ENCODE data around the gene CCDC78.
"Not testable (repeated sequence)": the region's sequence is repeated elsewhere in the genome, so short reads cannot be mapped to it uniquely, and the experiment has no call there.

Gene CCDC78

DNA sequence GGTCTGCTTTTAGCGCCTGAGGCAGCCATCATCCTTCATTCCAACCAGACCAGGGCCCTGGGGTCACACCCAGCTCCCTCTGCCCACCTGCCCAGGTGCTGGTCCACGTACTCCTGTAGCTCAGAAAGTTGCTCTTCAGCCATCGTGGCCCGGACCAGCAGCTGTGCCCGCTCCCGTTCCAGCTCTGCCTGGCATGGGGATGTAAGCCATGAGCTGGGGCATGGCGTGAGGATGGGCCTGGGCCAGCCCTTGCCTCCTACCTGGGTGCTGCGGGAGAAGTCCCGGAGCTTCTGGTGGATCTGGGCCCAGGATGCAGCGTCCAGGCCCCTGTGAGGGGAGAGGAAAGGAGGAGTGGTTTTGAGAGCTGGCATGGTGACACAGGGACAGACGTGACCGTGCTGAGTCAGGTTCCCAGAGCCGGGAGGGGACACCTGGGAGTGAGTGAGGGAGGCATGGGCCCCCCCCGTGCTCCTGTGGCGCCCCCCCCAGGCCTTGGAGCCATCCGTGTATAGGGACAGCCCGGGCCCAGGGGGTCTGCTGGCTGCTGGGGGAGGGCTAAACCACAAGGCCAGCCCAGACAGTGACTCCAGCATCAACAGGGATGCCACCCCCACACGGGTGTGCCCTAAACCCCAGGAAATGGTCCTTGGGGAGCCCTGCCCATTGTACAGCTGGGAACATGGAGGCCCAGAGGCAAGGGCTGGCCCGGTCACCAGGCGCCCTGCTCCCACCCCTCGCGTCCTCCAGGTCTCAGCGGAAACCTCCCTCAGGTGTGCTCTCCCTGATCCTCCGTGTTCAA is 3.2 kb downstream of the CCDC78 start:
- no peak for DNase-seq

GRCh38 chr16:721765-722540 is 4.3 kb downstream of the CCDC78 start:
- DNase-seq, result no peak

DNA sequence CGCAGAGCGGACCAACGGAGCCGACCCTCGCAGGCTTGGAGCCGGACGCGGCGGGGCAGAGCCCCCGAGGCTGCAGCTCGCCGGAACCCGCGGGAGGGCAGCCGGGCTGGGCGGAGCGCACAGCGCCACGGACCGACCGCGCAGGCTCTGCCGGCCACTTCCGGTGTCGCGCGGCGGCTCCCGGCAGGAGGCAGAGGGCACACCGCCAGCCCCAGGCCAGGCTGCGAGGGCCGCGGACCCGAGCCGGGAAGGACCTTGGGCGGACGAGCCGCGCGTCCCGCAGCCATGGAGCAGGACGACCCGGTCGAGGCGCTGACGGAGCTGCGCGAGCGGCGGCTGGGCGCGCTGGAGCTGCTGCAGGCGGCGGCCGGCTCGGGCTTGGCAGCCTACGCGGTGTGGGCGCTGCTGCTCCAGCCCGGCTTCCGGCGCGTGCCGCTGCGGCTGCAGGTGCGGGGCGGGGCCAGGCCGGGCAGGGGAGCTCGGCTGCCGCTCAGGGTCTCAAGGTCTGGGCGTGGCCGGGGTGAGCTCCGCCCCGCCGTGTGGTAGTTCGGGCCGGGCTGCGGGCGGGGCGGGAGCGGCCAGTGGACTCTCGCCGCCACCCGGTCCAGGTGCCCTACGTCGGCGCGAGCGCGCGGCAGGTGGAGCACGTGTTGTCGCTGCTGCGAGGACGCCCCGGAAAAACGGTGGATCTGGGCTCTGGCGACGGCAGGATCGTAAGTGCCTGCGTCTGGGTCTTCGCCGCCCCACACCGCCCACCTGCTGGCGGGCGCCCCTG is 5.1 kb downstream of the CCDC78 start, which contains the start of gene ANTKMT:
Gene ANTKMT (plus strand): TSS at position 157 of the 775 bp plus-strand sequence. CDS start 129 bp downstream, at position 286.
- DNase-seq, result no peak

- no peak for DNase-seq
Observed at GRCh38 chr16:720447-720989, 5.7 kb downstream of the CCDC78 start.

GRCh38 chr16:719815-720446 is 6.3 kb downstream of the CCDC78 start:
- DNase-seq, result no peak

GRCh38 chr16:718922-719321 is 7.3 kb downstream of the CCDC78 start:
- DNase-seq, result no peak

GRCh38 chr16:718389-718788 is 7.9 kb downstream of the CCDC78 start:
- no peak for DNase-seq

GRCh38 chr16:717450-718245 is 8.6 kb downstream of the CCDC78 start:
- DNase-seq, result no peak

GRCh38 chr16:716768-717325 is 9.4 kb downstream of the CCDC78 start:
- DNase-seq, result no peak

DNA sequence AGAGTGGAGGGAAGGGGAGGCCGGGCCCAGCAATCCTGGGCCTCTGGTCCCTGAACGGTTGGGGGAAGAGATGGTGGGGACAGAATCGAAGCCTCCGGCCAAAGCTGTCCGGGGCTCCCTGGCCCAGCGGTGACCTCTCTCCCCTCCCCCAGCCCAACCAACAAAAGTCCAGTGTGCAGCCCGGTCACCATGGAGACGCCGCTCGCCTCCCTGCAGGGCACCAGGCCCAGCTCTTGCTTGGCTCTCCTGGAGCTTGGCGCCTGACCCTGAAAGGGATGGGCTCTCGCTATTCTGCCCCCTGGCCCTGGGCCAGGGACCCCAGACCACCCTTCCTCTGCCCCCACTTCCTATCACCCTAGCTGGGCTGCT is 10.1 kb downstream of the CCDC78 start:
- DNase-seq, result no peak

DNA sequence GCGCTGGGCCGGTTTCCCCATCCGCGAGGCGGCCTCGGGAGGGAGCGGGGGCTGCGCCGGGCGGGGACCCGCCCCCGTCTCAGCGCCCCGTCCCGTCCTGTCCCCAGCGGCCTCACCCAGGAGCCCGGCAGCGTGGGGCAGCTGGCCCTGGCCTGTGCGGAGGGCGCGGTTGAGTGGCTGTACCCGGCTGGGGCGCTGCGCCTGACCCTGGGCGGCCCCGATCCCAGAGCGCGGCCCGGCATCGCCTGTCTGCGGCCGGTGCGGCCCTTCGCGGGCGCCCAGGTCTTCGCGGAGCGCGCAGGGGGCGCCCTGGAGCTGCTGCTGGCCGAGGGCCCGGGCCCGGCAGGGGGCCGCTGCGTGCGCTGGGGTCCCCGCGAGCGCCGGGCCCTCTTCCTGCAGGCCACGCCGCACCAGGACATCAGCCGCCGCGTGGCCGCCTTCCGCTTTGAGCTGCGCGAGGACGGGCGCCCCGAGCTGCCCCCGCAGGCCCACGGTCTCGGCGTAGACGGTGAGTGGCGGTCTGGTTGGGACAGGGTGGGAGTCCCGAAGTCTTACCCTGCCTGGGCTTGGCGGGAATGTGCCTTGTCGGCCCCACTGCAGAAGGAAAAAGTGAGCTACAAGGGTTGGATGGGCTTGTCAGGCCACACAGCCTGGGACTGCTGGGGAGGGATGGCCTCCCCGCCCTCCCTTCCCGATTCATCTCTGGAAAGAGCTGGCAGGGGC is 10.6 kb downstream of the CCDC78 start:
- DNase-seq, result no peak

GRCh38 chr16:714558-715476 is 11.4 kb downstream of the CCDC78 start, which contains the start of gene METRN:
Gene METRN, plus strand, starts transcription at chr16:715118. Its CDS starts 172 bp downstream, at chr16:715290.
- no peak for DNase-seq

DNA sequence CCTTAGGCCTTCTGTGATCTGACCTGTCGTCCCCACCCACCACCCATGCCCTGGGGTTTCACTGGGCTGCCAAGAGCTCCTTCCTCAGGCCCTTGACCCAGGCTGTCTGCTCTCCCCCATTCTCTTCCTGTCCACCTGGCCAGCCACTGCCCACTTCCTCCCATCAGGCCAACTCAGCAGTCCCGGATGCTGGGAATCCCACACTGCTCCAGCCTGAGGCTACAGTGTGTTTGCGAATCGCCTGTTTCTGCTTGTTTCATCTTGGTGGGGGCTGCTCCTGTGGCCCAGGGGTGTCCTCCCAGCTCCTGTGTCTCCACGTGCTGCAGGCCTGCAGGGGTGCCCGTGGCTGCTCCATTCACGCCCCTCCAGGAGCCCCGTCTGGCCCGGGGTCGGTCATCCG is 12.2 kb downstream of the CCDC78 start:
- DNase-seq, result no peak

DNA sequence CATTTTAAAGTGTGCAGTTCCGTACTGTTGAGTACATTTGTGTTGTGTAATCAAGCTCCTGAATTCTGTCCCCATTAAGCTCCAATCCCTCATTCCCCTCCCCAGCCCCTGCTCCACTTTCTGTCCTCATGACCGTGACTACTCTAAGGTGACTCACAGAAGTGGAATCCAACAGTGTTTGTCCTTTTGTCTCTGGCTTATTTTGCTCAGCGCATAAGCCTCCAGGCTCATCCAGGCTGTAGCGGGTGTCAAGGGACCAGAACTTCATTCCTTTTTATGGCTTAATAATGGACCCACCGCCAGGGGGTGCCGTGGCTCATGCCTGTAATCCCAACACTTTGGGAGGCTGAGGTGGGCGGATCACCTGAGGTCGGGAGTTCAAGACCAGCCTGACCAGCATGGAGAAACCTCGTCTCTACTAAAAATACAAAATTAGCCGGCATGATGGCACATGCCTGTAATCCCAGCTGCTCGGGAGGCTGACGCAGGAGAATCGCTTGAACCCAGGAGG is 13.4 kb downstream of the CCDC78 start:
- not testable (repeated sequence) for DNase-seq

DNA sequence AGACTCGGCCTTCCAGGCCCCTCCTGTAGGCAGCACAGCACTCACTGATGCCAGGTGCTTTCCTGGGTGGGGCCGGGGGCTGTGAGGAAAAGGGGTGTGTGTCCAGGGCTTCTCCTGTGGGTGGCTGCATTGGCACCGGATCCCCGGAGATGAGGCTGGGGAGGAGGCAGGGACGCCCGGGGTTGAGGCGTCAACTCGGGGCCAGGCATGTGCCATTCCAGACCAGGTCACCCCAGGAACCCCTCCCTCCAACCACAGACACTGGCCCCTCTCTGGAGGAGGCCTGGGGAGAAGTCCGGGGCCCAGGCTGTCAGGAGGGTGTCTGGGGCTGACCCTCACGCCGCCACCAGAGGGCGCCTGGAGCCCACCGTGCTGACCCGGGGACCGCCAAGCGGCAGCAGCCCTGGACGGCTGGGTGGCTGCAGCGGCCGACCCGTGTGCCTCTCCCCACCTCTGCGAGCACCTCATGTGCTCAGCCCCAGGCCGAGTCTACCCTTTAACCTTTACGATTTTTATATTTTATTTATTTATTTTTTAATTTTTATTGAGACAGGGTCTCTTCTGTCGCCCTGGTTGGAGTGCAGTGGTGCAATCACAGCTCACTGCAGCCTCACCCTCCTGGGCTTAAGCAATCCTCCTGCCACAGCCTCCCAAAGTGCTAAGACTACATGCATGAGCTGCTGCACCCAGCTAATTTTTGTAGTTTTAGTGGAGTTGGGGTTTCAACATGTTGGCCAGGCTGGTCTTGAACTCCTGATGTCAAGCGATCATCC is 14.5 kb downstream of the CCDC78 start:
- DNase-seq, result no peak

GRCh38 chr16:711084-711483 is 15.2 kb downstream of the CCDC78 start:
- no peak for DNase-seq

DNA sequence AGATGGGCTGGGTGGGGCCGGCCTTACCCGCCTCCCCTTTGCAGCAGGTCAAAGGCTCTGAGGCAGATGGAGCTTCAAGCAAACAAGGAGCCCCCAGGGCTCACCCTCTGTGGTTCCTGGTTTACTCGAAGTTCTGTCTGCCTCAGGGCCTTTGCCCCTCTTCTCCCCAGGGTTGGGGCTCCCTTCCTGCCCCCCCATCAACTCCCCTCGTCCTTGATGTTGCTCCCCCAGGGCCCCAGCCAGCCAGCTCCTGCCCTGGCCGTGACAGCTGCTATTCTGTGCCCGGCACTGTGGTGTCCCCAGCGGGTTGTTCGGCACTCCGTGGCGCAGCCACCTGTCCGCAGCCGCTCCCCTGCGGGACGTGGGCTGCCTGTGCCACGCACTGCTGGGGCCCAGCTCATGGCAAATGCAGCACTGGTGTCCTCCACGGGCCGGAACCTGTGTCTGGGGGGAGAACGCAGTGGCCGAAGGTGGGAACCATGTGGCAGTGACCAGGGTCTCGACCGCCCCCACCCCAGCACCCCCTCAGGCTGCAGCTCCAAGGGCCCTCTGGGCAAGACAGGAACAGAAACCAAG is 15.7 kb downstream of the CCDC78 start:
- no peak for DNase-seq
